CD8-positive, alpha-beta memory T cell (primary cell): ENCODE data around the gene KRTAP10-12. TPM values are rescaled to one million over a fixed set of nuclear protein-coding genes. Genes with fewer than 3 reads are reported as not detected.

Source experiments
- CTCF ChIA-PET: fragments of 350-600 bp; sonication (Branson Sonifier 250); formaldehyde crosslinking; loops from one replicate; lab custom pipeline; 2021; ENCODE audit warnings: antibody characterized with exemption; lab: Charles Lee
- POLR2A ChIA-PET: fragments of 350-600 bp; sonication (Branson Sonifier 250); formaldehyde crosslinking; loops from one replicate; lab custom pipeline; 2021; ENCODE audit warnings: antibody characterized with exemption; lab: Charles Lee
- DNase-seq, 5 donors: peaks; one replicate each; pipeline versions ENCODE4 v3.0.0 to v3.0.0-alpha.2; 2020 to 2022; ENCODE audit warnings: mixed read lengths in 1 of 5
- H3K27ac ChIP-seq: one replicate; pipeline ENCODE4 v1.7.0; 2013; ENCODE audit warnings: low read depth, mild to moderate bottlenecking, low read length, moderate library complexity
- H3K27me3 ChIP-seq: 2 replicates; pipeline ENCODE4 v1.7.0; 2013; ENCODE audit warnings: low read length, mild to moderate bottlenecking; ENCODE audit not compliant: insufficient read depth, poor library complexity, severe bottlenecking
- H3K36me3 ChIP-seq: 2 replicates; pipeline ENCODE4 v1.7.0; 2013; ENCODE audit warnings: mild to moderate bottlenecking, low read length, moderate library complexity; ENCODE audit not compliant: insufficient read depth
- H3K4me1 ChIP-seq: 2 replicates; pipeline ENCODE4 v1.7.0; 2013; ENCODE audit warnings: mild to moderate bottlenecking, low read length, moderate library complexity; ENCODE audit not compliant: insufficient read depth
- H3K4me3 ChIP-seq: 2 replicates; pipeline ENCODE4 v1.7.0; 2013; ENCODE audit warnings: mild to moderate bottlenecking, low read length
- H3K9me3 ChIP-seq: 2 replicates; pipeline ENCODE4 v1.7.0; 2013; ENCODE audit warnings: mild to moderate bottlenecking, low read length
- H3K27ac Mint-ChIP-seq, 8 donors: one replicate each; pipeline ENCODE4 v1.8.0; 2020 to 2021; ENCODE audit warnings: mixed read lengths in 8 of 8, mild to moderate bottlenecking in 6 of 8, inconsistent platforms in 3 of 8, moderate library complexity in 3 of 8
- H3K27me3 Mint-ChIP-seq, 2 donors: one replicate each; pipeline ENCODE4 v1.8.0; 2020 to 2021; ENCODE audit warnings: mixed read lengths in 2 of 2, mild to moderate bottlenecking in 1 of 2, moderate library complexity in 1 of 2
- H3K36me3 Mint-ChIP-seq, 3 donors: one replicate each; pipeline ENCODE4 v1.8.0; 2020 to 2021; ENCODE audit warnings: mixed read lengths in 3 of 3, inconsistent platforms in 1 of 3, mild to moderate bottlenecking in 1 of 3
- H3K4me1 Mint-ChIP-seq, 3 donors: one replicate each; pipeline ENCODE4 v1.8.0; 2020 to 2021; ENCODE audit warnings: mixed read lengths in 3 of 3, inconsistent platforms in 1 of 3, mild to moderate bottlenecking in 1 of 3
- H3K4me3 Mint-ChIP-seq, 7 donors: one replicate each; pipeline ENCODE4 v1.8.0; 2020 to 2021; ENCODE audit warnings: mixed read lengths in 7 of 7, mild to moderate bottlenecking in 6 of 7, moderate library complexity in 4 of 7, inconsistent platforms in 2 of 7
- H3K9me3 Mint-ChIP-seq, 5 donors: one replicate each; pipeline ENCODE4 v1.8.0; 2020 to 2022; ENCODE audit warnings: mixed read lengths in 5 of 5, mild to moderate bottlenecking in 3 of 5, moderate library complexity in 2 of 5, inconsistent platforms in 1 of 5
- polyA plus RNA-seq: library from polyadenylated mRNA; unstranded; fragments of 300-500 nt; fragmentation: Illumina TruSeq; gene quantifications from one replicate; pipeline ENCODE4 v1.2.3, GENCODE V29; 2021
- total RNA-seq, 2 experiments: library from RNA; stranded (reverse); gene quantifications; one replicate each; pipeline ENCODE4 v1.2.3, GENCODE V29; 2021

Gene KRTAP10-12
- total and polyA plus RNA-seq, 3 experiments from 2014 or later = not detected

DNA sequence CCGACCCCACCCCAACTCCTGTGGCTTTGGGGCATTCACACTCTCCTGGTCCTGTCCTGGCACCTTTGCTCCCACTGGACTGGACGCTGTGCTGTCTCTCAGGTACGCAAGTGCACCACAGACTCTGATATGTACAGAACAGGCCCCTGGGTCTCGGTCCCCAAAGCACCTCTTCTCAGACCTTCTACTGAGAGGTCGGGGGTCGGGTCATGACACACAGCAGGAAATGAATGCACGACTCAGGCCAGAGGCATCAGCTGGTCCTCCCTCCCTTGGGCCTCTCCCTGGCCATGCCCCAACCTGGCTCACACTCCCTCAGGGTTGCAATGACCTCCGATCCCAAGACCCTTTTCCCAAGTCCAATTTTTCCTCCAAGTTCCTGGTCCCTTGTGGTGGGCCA is 1.8 kb upstream of the KRTAP10-12 start:
- Mint-ChIP-seq H3K27ac (peak overlapping the region in 2 of 8 donors; percentile 47 to 59), H3K4me3 (peak overlapping the region in 2 of 7 donors; percentile 2 to 20), H3K9me3 (peaks cover 3 to 12% (median 6%) of the 10 kb centered on the region in 5 donors), H3K4me1 (peaks cover 17 to 31% (median 22%) of the 10 kb centered on the region in 3 donors), H3K27me3 (peaks cover 27 to 38% of the 10 kb centered on the region in 2 donors), H3K36me3 (peaks cover 2 to 26% (median 2%) of the 10 kb centered on the region in 3 donors)
- peaks cover 3% of the 10 kb centered on the region for H3K27me3 ChIP-seq
- ChIA-PET CTCF (interaction anchor here (1.0 kb wide), 1 partner anchor 47 kb away, joined by 3 read pairs; no protein-coding TSS in a partner anchor), POLR2A (no interaction called here)
- H3K36me3 ChIP-seq = no peaks in the 10 kb centered on the region
- H3K27ac ChIP-seq = no peak overlapping the region
- no peak for DNase-seq
- H3K9me3 ChIP-seq = peaks cover 5% of the 10 kb centered on the region
- H3K4me1 ChIP-seq = no peaks in the 10 kb centered on the region
- H3K4me3 ChIP-seq = no peak overlapping the region

DNA sequence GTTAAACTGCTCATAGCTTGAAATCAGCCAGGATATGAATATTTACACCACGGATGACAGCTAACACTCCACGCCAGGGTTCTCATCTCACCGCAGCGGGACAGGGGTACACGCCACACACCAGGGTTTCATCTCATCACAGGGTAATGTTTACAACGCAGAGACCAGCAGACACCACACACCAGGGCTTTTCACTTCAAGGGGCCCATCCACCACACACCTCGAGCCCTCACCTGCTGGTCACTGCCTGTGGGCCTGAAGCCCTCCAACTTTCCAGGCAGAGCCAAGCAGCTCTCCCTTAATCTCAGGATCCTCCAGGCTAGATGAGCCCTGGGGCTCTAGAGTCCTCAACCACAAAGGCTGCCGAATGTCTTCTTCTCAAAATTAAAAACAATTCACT is 1.3 kb upstream of the KRTAP10-12 start:
- peaks cover 29 to 38% of the 10 kb centered on the region in 2 donors for H3K27me3 Mint-ChIP-seq
- peaks cover 3 to 12% (median 6%) of the 10 kb centered on the region in 5 donors for H3K9me3 Mint-ChIP-seq
- CTCF ChIA-PET = interaction anchor here (1.0 kb wide), 1 partner anchor 47 kb away, joined by 3 read pairs; no protein-coding TSS in a partner anchor
- peaks cover 5% of the 10 kb centered on the region for H3K9me3 ChIP-seq
- no peaks in the 10 kb centered on the region for H3K36me3 ChIP-seq
- H3K27ac Mint-ChIP-seq = peak overlapping the region in 2 of 8 donors; percentile 47 to 53
- no peak overlapping the region for H3K4me3 Mint-ChIP-seq
- POLR2A ChIA-PET = no interaction called here
- no peak for DNase-seq
- no peak overlapping the region for H3K4me3 ChIP-seq
- no peaks in the 10 kb centered on the region for H3K4me1 ChIP-seq
- peaks cover 4% of the 10 kb centered on the region for H3K27me3 ChIP-seq
- no peak overlapping the region for H3K27ac ChIP-seq
- peaks cover 17 to 31% (median 22%) of the 10 kb centered on the region in 3 donors for H3K4me1 Mint-ChIP-seq
- peaks cover 2 to 26% (median 2%) of the 10 kb centered on the region in 3 donors for H3K36me3 Mint-ChIP-seq

DNA sequence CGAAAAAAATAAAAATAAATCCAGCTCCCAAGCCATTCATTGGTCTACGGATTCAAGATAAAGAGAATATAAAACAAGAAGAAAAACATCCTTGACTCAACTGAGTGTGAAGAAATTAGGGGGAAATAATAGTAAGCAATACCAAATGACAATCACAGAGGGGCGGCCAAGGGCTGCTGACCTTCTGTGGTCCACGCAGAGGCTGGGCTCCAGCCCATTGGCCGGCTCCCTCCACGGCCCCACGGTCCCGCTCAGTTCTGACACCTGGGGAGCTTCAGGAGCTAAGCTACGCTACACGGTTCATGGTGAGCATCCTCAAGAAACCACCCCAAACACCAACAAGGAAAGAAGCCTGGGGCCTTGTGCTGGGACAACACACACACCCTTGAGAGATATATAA is 400 bp upstream of the KRTAP10-12 start:
- CTCF ChIA-PET = interaction anchor here (1.9 kb wide), 1 partner anchor 186 kb away, joined by 6 read pairs; no protein-coding TSS in a partner anchor
- H3K27me3 ChIP-seq = peaks cover 14% of the 10 kb centered on the region
- DNase-seq = no peak

DNA sequence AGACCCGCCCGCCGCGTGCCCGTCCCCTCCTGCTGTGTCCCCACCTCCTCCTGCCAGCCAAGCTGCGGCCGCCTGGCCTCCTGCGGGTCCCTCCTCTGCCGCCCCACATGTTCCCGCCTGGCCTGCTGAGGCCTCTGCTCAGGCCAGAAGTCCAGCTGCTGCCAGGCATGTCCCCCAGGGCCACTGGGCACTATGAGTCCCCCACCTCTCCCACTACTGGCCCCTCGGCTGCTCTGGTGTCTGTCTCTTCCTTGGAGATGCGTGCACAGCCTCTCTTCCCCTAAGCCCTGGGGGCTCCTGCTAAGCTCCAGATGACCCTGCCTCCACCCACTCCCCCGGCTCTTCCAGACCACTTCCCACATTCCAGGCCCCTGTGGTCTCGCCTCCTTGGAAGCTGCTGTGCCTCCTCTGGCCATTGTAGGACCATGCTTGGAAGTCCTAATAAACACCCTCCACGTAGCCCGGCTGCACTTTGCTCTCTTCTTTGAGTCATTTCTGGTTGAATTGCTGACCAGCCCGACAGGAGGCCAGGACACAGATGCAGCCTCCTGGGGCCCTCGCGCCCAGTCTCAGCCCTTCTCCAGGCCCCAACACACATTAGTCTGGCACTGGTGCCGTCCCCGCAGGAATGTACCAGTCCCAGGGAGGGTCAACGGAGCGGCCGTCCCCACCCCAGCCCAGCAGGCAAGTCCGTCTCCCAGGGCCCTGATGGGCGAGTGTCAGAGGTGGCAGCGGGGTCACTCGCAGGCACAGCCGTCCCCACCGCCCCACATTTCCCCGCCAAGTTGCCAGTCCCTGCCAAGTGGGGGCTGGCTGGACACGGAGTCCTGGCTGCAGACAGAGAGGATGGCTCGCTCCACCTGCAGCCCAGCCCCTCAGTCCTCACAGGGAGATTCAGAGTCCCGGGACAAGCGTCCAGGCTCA is 1.1 kb downstream of the KRTAP10-12 start:
- Mint-ChIP-seq H3K27ac (peak overlapping the region in 2 of 8 donors; percentile 17 to 51), H3K4me1 (peaks cover 15 to 24% (median 17%) of the 10 kb centered on the region in 3 donors), H3K9me3 (peaks cover 0 to 6% (median 0%) of the 10 kb centered on the region in 5 donors), H3K4me3 (no peak overlapping the region), H3K27me3 (peaks cover 51 to 58% of the 10 kb centered on the region in 2 donors), H3K36me3 (peaks cover 0 to 16% (median 2%) of the 10 kb centered on the region in 3 donors)
- no peak overlapping the region for H3K4me3 ChIP-seq
- no peaks in the 10 kb centered on the region for H3K4me1 ChIP-seq
- H3K27me3 ChIP-seq = peaks cover 20% of the 10 kb centered on the region
- ChIA-PET CTCF (interaction anchor here (0.8 to 1.9 kb wide), 3 partner anchors 12 to 187 kb away, joined by 3 to 6 read pairs (median 3); no protein-coding TSS in a partner anchor), POLR2A (interaction anchor here (0.5 to 0.6 kb wide), 2 partner anchors 31 to 1014 kb away, joined by 3 to 5 read pairs; no protein-coding TSS in a partner anchor)
- H3K9me3 ChIP-seq = no peaks in the 10 kb centered on the region
- H3K27ac ChIP-seq = no peak overlapping the region
- no peaks in the 10 kb centered on the region for H3K36me3 ChIP-seq
- DNase-seq = peak in 1 of 5 donors; percentile 31

More for the DNA sequence above, 400 bp upstream of the KRTAP10-12 start:
- H3K4me3 ChIP-seq = no peak overlapping the region
- H3K4me1 Mint-ChIP-seq = peaks cover 16 to 28% (median 21%) of the 10 kb centered on the region in 3 donors
- H3K4me1 ChIP-seq = no peaks in the 10 kb centered on the region
- no peak overlapping the region for H3K27ac ChIP-seq
- peaks cover 38 to 46% of the 10 kb centered on the region in 2 donors for H3K27me3 Mint-ChIP-seq
- H3K4me3 Mint-ChIP-seq = no peak overlapping the region
- H3K36me3 ChIP-seq = no peaks in the 10 kb centered on the region
- POLR2A ChIA-PET = no interaction called here
- peaks cover 5% of the 10 kb centered on the region for H3K9me3 ChIP-seq
- H3K27ac Mint-ChIP-seq = no peak overlapping the region
- peaks cover 2 to 26% (median 2%) of the 10 kb centered on the region in 3 donors for H3K36me3 Mint-ChIP-seq
- peaks cover 3 to 12% (median 6%) of the 10 kb centered on the region in 5 donors for H3K9me3 Mint-ChIP-seq

DNA sequence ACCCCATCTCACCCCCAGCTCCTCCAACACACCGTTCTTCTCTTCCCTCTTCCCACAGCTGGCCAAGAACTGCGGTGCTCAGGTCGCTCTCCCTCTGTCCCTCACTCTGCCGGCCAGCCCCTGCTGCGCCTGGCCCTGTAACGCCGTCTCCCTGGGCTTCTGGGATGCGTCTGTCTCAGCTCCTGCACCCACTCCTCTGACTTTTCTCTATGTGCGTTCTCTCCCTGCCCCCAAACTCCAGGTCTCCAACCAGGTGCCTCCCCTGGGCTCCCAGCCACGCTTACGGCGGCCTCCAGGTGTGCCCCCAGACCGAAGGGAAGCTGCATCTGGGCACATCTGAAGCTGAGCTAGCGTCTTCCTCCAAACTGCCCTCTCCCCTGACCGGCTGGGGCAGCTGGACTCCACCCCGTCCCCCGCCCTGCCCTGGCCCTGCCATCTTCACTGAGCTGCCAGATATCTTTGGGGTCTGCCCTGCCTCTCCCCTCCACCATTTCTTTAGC is 2.6 kb downstream of the KRTAP10-12 start:
- CTCF ChIA-PET = no interaction called here
- Histone ChIP-seq H3K4me3 (no peak overlapping the region), H3K36me3 (no peaks in the 10 kb centered on the region), H3K27me3 (peaks cover 34% of the 10 kb centered on the region), H3K4me1 (no peaks in the 10 kb centered on the region), H3K9me3 (no peaks in the 10 kb centered on the region), H3K27ac (no peak overlapping the region)
- Mint-ChIP-seq H3K27me3 (peaks cover 57 to 70% of the 10 kb centered on the region in 2 donors), H3K36me3 (peaks cover 0 to 10% (median 0%) of the 10 kb centered on the region in 3 donors), H3K9me3 (peaks cover 0 to 2% (median 0%) of the 10 kb centered on the region in 5 donors), H3K4me1 (peaks cover 9 to 18% (median 11%) of the 10 kb centered on the region in 3 donors), H3K4me3 (no peak overlapping the region), H3K27ac (peak overlapping the region in 1 of 8 donors; percentile 45)
- POLR2A ChIA-PET = no interaction called here
- peak in 1 of 5 donors; percentile 17 for DNase-seq

DNA sequence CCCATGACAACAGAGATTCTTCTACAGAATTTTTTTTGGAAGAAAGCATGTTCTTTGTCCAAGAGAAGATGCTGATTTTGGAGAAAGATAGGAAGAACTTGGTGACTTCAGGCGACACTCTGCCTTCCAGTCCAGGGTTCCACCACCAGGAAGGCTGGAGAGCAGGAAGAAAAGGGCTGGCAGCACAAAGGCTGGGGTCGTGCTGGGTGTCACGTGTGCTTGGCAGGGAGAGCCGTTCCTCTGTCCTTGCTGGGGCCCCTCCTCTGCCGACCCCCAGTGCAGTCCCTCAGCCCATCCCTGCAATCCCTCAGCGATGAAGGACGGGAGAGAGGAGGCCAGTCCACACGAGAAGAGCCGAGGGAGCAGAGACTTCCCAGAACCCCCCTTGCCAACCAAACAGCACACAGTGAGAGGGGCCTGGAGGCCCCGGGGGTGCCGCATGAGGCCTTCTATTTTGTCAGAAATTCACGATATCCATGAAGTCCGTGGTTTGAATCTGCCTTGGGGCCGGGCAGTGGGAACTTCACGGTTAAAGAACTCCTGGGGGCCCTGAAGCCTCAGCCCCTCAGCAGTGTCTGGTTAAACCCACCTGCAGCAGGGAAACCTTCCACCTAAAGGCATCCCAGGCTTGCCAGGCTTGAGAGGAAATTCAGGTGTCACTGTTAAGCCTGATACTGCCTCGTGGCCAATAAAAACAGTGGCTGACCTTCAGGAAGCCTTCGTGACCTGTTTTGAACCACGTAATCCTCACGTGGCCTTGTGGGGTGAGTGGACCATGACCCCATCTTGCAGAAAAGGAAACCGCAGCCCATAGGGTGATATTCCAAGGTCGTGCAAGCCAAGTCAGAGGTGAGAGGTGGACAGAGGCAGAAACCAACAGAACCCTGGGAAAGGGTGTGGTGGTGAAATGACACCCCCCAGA is 3.4 kb downstream of the KRTAP10-12 start:
- Histone ChIP-seq H3K4me3 (no peak overlapping the region), H3K9me3 (no peaks in the 10 kb centered on the region), H3K36me3 (no peaks in the 10 kb centered on the region), H3K27ac (no peak overlapping the region), H3K4me1 (no peaks in the 10 kb centered on the region), H3K27me3 (peaks cover 37% of the 10 kb centered on the region)
- no peak for DNase-seq
- POLR2A ChIA-PET = no interaction called here
- Mint-ChIP-seq H3K9me3 (peaks cover 0 to 9% (median 6%) of the 10 kb centered on the region in 5 donors), H3K27ac (no peak overlapping the region), H3K4me1 (peaks cover 2 to 14% (median 10%) of the 10 kb centered on the region in 3 donors), H3K4me3 (no peak overlapping the region), H3K36me3 (peaks cover 0 to 15% (median 0%) of the 10 kb centered on the region in 3 donors), H3K27me3 (peaks cover 66 to 77% of the 10 kb centered on the region in 2 donors)
- CTCF ChIA-PET = no interaction called here

DNA sequence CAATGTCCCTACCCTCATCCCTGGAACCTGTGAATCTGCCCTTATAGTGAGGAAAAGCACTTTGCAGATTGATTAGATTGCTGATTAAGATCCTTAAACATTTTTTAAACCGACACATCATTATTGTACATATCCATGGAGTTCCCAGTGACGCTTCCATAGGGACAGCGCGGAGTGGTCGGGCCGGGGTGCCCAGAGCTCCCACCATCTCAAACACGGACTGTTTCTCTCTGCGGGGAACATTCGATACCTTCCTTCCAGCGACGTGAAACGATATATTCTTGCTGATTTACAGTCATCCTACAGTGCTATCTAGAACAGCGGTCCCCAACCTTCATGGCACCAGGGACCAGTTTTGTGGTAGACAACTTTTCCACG is 4.0 kb downstream of the KRTAP10-12 start:
- ChIA-PET POLR2A (no interaction called here), CTCF (no interaction called here)
- Mint-ChIP-seq H3K4me1 (peaks cover 3 to 11% (median 9%) of the 10 kb centered on the region in 3 donors), H3K36me3 (peaks cover 0 to 13% (median 0%) of the 10 kb centered on the region in 3 donors), H3K27me3 (peaks cover 69 to 81% of the 10 kb centered on the region in 2 donors), H3K9me3 (peaks cover 4 to 15% (median 11%) of the 10 kb centered on the region in 5 donors), H3K27ac (peak overlapping the region in 1 of 8 donors; percentile 64), H3K4me3 (no peak overlapping the region)
- no peak overlapping the region for H3K27ac ChIP-seq
- no peaks in the 10 kb centered on the region for H3K9me3 ChIP-seq
- no peak for DNase-seq
- no peak overlapping the region for H3K4me3 ChIP-seq
- peaks cover 39% of the 10 kb centered on the region for H3K27me3 ChIP-seq
- H3K4me1 ChIP-seq = no peaks in the 10 kb centered on the region
- no peaks in the 10 kb centered on the region for H3K36me3 ChIP-seq
